AG04450 (cell line): ENCODE data around the gene CSKMT. TPM values are rescaled to one million over a fixed set of nuclear protein-coding genes. Genes with fewer than 3 reads are reported as not detected.

Experiments used
- CTCF ChIA-PET: fragments of 300-600, 350-600 bp; formaldehyde crosslinking; extraction: SDS; loops from one replicate; lab custom pipeline; 2022; ENCODE audit warnings: antibody characterized with exemption, inconsistent platforms; lab: Charles Lee
- POLR2A ChIA-PET: fragments of 350-600 bp; formaldehyde crosslinking; extraction: SDS; loops from one replicate; lab custom pipeline; 2021; ENCODE audit warnings: antibody characterized with exemption, inconsistent platforms; lab: Yijun Ruan, JAX
- DNase-seq: peaks from one replicate; pipeline ENCODE4 v3.0.0-alpha.2; 2011; ENCODE audit warnings: low read depth, low spot score
- H3K27ac ChIP-seq: one replicate; pipeline ENCODE4 v1.5.1; 2012; ENCODE audit warnings: low read depth, low read length, control low read depth
- H3K27me3 ChIP-seq: one replicate; pipeline ENCODE4 v1.6.0; 2012; ENCODE audit warnings: low read length; ENCODE audit not compliant: control insufficient read depth, insufficient read depth
- H3K4me3 ChIP-seq: 2 replicates; pipeline ENCODE4 v1.5.1; 2011; ENCODE audit warnings: mild to moderate bottlenecking, low read depth, low read length, control low read depth
- H3K9me3 ChIP-seq: 2 replicates; pipeline ENCODE4 v1.5.1; 2012; ENCODE audit warnings: low read length; ENCODE audit not compliant: control insufficient read depth, insufficient read depth
- CTCF ChIP-seq: IDR thresholded peaks from 2 replicates; pipeline ENCODE4 v1.5.1; 2011; ENCODE audit warnings: low read depth, low read length, control low read depth, inconsistent platforms
- polyA plus RNA-seq: library from polyadenylated mRNA; depleted of rRNA; stranded (reverse); fragments of >200 nt; gene quantifications from 2 replicates; pipeline ENCODE4 v1.2.3, GENCODE V29; 2011

The CSKMT gene
- polyA plus RNA-seq, 1 experiment: 4.6 TPM

GRCh38 chr11:62645946-62646824 lies 18.9 kb upstream of the CSKMT start, which contains the start of gene GANAB:
GANAB (minus strand) TSS chr11:62646613; CDS start chr11:62646599, 14 bp downstream.
- Histone ChIP-seq H3K27me3 (no peaks in the 10 kb centered on the region), H3K27ac (peak within 1 kb of the TSS; percentile 94), H3K4me3 (peak within 1 kb of the TSS; percentile 93), H3K9me3 (peaks cover 6% of the 10 kb centered on the region; the same call in 1 of the 2 replicates)
- peak; percentile 93 for DNase-seq
- ChIA-PET CTCF (interaction anchor here (0.7 to 1.6 kb wide), 3 partner anchors 19 to 252 kb away, joined by 3 to 9 read pairs (median 3); partner anchors contain the start of genes C11orf98 and CSKMT), POLR2A (interaction anchor here (0.6 to 2.0 kb wide), 13 partner anchors 16 to 228 kb away, joined by 3 to 33 read pairs (median 4); partner anchors contain the start of genes B3GAT3, C11orf98, CSKMT and EEF1G)
- TF ChIP-seq CTCF: no peak

- H3K9me3 ChIP-seq: peaks cover 6% of the 10 kb centered on the region; the same call in 1 of the 2 replicates
- H3K27ac ChIP-seq: peak overlapping the region; percentile 47
These were observed 18.1 kb upstream of the CSKMT start for GRCh38 chr11:62646825-62647608.

DNA sequence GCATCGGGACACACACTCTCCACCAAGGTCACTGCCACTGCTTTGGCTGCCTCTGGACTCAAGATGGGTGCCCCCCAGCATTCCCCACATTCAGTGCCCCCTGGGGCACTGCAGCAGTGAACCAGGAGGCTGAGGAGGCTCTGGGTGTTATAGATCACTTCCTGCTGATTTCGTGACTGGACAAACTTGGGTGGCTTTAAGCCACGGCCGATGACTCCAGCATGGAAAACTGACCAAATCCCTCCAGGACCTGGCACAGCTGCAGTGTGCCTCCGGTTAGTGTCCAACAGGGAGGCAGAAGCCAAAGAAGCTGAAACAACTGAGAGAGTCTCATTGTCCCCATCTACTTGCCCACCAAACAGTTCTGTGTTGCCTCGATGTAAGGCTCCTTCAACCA lies 17.5 kb upstream of the CSKMT start:
- POLR2A ChIA-PET: interaction anchor here (10.2 kb wide), 1 partner anchor 18 kb away, joined by 150 read pairs; the partner anchor contains the start of genes C11orf98 and CSKMT
- CTCF ChIA-PET: no interaction called here
- H3K27me3 ChIP-seq: no peaks in the 10 kb centered on the region
- no peak overlapping the region for H3K27ac ChIP-seq
- no peak overlapping the region for H3K4me3 ChIP-seq
- no peak for DNase-seq
- TF ChIP-seq CTCF: no peak
- peaks cover 6% of the 10 kb centered on the region; the same call in 1 of the 2 replicates for H3K9me3 ChIP-seq

More at GRCh38 chr11:62646825-62647608, 18.1 kb upstream of the CSKMT start:
- CTCF ChIA-PET: interaction anchor here (0.7 to 1.6 kb wide), 2 partner anchors 18 to 148 kb away, joined by 3 to 9 read pairs; partner anchors contain the start of genes C11orf98 and CSKMT
- Histone ChIP-seq H3K4me3 (peak overlapping the region; percentile 15; the same call in 1 of the 2 replicates), H3K27me3 (no peaks in the 10 kb centered on the region)
- no peak for TF ChIP-seq CTCF
- no peak for DNase-seq
- POLR2A ChIA-PET: interaction anchor here (0.6 to 10.2 kb wide), 12 partner anchors 17 to 227 kb away, joined by 3 to 150 read pairs (median 4); partner anchors contain the start of genes B3GAT3, C11orf98, CSKMT and MTA2

DNA sequence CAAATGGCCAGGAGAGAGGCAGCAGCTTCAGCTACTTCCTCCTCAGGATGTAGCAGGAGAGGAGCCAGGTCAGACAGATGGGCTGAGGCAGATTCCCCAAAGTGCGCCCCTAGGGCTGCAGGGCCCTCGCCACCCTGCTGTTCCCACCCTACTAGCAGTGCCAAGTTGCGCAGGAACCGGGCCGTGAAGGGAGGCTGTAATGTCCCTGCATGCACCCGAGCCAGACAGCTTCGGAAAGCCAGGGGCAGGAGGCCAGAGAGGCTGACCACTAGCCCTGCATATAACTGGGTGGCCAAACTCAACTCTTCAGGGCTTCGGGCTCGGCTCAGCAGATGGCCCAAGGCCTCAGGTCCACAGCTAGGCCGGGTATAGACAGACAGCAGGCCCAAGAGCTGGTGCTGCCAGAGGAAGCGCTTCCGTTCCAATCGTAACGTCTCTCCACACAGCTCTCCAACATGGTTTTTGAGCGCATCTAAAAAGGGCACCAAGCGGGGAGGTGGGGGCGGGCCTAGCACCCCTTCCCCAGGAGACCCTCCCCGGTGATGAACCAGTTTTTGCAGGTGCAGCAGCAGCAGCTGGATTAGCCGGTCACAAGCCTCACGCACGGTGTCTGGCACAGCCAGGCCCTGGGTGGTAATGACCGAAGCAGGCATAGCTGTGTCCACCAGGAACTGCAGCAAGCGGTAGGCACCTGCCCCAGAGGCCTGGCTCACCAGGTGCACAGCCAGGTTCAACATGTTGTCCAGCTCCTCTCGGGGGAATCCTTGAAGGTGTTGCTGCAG lies 16.7 kb upstream of the CSKMT start:
- no peaks in the 10 kb centered on the region for H3K27me3 ChIP-seq
- DNase-seq: no peak
- no peak overlapping the region for H3K4me3 ChIP-seq
- CTCF ChIA-PET: no interaction called here
- no peak overlapping the region for H3K27ac ChIP-seq
- peaks cover 6% of the 10 kb centered on the region; the same call in 1 of the 2 replicates for H3K9me3 ChIP-seq
- no peak for TF ChIP-seq CTCF
- POLR2A ChIA-PET: interaction anchor here (0.5 to 10.2 kb wide), 3 partner anchors 17 to 121 kb away, joined by 3 to 150 read pairs (median 5); partner anchors contain the start of genes C11orf98, CSKMT and TUT1
